Liver (tissue), 3 donors: ENCODE data around the gene UBE2L3.
"Not testable (repeated sequence)": the region's sequence is repeated elsewhere in the genome, so short reads cannot be mapped to it uniquely, and the experiment has no call there.

Experiments
- EGR1 ChIP-seq, 2 donors: IDR thresholded peaks; 2 replicates each; pipeline ENCODE4 v1.6.1; 2016 to 2018; ENCODE audit warnings: antibody characterized with exemption in 2 of 2, low read depth in 2 of 2
- GABPA ChIP-seq, 2 donors: IDR thresholded peaks in 1 of 2; conservative IDR thresholded peaks in 1 of 2; 2 replicates each; pipeline ENCODE4 v1.6.1; 2016; ENCODE audit warnings: antibody characterized with exemption in 2 of 2, mild to moderate bottlenecking in 1 of 2, moderate library complexity in 1 of 2
- HNF4G ChIP-seq: IDR thresholded peaks from 2 replicates; pipeline ENCODE4 v1.6.1; 2016; ENCODE audit warnings: antibody characterized with exemption
- JUND ChIP-seq, 2 donors: IDR thresholded peaks; 2 replicates each; pipeline ENCODE4 v1.6.1; 2016; ENCODE audit warnings: antibody characterized with exemption in 2 of 2
- RXRA ChIP-seq, 2 donors: IDR thresholded peaks; 2 replicates each; pipeline ENCODE4 v1.6.1; 2017 to 2018; ENCODE audit warnings: antibody characterized with exemption in 2 of 2, mild to moderate bottlenecking in 1 of 2
- SP1 ChIP-seq: IDR thresholded peaks from 2 replicates; pipeline ENCODE4 v1.6.1; 2018; ENCODE audit warnings: antibody characterized with exemption, mild to moderate bottlenecking
- TAF1 ChIP-seq: conservative IDR thresholded peaks from 2 replicates; pipeline ENCODE4 v1.6.1; 2016; ENCODE audit warnings: antibody characterized with exemption, mild to moderate bottlenecking
- TF ChIP-seq, protein P1 (sequence below): fragments of 150-350 bp; IDR thresholded peaks from 2 replicates; pipeline ENCODE4 v1.5.1; 2017; ENCODE audit warnings: improper control_type of control experiment, low read depth, low read length; ENCODE audit not compliant: missing input control
- TF ChIP-seq, protein P2 (sequence below): IDR thresholded peaks from 2 replicates; pipeline ENCODE4 v1.6.1; 2016; ENCODE audit warnings: antibody characterized with exemption
- TF ChIP-seq, protein P3 (sequence below): IDR thresholded peaks from 2 replicates; pipeline ENCODE4 v1.6.1; 2016; ENCODE audit warnings: antibody characterized with exemption, mild to moderate bottlenecking
- donor health status: healthy.
- donor health status: healthy.

DNA sequence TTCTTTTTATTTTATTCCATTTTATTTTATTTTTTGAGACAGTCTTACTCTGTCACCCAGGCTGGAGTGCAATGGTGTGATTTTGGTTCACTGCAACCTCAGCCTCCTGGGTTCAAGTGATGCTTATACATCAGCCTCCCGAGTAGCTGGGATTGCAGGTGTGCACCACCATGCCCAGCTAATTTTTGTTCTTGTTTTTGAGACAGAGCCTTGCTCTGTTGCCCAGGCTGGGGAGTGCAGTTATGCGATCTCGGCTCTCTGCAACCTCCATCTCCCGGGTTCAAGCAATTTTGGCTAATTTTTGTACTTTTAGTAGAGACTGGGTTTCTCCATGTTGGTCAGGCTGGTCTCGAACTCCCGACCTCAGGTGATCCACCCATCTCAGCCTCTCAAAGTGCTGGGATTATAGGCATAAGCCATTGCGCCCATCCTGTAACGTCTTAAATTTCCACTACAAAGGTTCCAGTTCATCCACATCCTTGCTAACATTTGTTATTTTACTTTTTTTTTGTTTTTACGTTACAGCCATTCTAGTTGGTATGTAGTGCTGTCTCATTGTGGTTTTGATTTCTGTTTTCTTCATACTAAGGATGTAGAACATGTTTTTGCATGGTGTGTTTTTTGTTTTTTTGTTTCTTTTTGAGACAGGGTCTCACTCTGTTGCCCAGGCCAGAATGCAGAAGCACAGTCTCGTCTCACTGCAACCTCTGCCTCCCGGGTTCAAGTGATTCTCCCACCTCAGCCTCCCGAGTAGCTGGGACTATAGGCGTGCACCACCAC, 29.0 kb downstream of the UBE2L3 start:
- not testable (repeated sequence) for TF ChIP-seq SP1; RXRA (IDR thresholded peaks at IDR 0.05); TAF1; JUND (IDR thresholded peaks at IDR 0.05); GABPA (IDR thresholded peaks at IDR 0.05 in 1 of 2, conservative IDR thresholded peaks at IDR 0.05 in 1 of 2); EGR1 (IDR thresholded peaks at IDR 0.05; ENCODE audit: low read depth in 2 of 2); HNF4G
- TF ChIP-seq, protein P1, sequence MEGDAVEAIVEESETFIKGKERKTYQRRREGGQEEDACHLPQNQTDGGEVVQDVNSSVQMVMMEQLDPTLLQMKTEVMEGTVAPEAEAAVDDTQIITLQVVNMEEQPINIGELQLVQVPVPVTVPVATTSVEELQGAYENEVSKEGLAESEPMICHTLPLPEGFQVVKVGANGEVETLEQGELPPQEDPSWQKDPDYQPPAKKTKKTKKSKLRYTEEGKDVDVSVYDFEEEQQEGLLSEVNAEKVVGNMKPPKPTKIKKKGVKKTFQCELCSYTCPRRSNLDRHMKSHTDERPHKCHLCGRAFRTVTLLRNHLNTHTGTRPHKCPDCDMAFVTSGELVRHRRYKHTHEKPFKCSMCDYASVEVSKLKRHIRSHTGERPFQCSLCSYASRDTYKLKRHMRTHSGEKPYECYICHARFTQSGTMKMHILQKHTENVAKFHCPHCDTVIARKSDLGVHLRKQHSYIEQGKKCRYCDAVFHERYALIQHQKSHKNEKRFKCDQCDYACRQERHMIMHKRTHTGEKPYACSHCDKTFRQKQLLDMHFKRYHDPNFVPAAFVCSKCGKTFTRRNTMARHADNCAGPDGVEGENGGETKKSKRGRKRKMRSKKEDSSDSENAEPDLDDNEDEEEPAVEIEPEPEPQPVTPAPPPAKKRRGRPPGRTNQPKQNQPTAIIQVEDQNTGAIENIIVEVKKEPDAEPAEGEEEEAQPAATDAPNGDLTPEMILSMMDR, result not testable (repeated sequence)
- TF ChIP-seq, protein P2, sequence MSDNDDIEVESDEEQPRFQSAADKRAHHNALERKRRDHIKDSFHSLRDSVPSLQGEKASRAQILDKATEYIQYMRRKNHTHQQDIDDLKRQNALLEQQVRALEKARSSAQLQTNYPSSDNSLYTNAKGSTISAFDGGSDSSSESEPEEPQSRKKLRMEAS, result not testable (repeated sequence)
- TF ChIP-seq, protein P3, sequence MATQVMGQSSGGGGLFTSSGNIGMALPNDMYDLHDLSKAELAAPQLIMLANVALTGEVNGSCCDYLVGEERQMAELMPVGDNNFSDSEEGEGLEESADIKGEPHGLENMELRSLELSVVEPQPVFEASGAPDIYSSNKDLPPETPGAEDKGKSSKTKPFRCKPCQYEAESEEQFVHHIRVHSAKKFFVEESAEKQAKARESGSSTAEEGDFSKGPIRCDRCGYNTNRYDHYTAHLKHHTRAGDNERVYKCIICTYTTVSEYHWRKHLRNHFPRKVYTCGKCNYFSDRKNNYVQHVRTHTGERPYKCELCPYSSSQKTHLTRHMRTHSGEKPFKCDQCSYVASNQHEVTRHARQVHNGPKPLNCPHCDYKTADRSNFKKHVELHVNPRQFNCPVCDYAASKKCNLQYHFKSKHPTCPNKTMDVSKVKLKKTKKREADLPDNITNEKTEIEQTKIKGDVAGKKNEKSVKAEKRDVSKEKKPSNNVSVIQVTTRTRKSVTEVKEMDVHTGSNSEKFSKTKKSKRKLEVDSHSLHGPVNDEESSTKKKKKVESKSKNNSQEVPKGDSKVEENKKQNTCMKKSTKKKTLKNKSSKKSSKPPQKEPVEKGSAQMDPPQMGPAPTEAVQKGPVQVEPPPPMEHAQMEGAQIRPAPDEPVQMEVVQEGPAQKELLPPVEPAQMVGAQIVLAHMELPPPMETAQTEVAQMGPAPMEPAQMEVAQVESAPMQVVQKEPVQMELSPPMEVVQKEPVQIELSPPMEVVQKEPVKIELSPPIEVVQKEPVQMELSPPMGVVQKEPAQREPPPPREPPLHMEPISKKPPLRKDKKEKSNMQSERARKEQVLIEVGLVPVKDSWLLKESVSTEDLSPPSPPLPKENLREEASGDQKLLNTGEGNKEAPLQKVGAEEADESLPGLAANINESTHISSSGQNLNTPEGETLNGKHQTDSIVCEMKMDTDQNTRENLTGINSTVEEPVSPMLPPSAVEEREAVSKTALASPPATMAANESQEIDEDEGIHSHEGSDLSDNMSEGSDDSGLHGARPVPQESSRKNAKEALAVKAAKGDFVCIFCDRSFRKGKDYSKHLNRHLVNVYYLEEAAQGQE, result not testable (repeated sequence)
